GM12878 (cell line): ENCODE results near the gene CYTH2. TPM values are rescaled to one million over a fixed set of nuclear protein-coding genes. Genes with fewer than 3 reads are reported as not detected.
A peak's percentile ranks its signal among the peaks of the same experiment; 100 is the strongest.
"Not testable (repeated sequence)": the region's sequence is repeated elsewhere in the genome, so short reads cannot be mapped to it uniquely, and the experiment has no call there.

Source experiments
- ATAC-seq: fragments of 200-7000 bp; cut with Tn5 transposase; 3 replicates; pipeline ENCODE4 v1.9.1; 2020; ENCODE audit warnings: mild to moderate bottlenecking, moderate library complexity
- BruUV-seq: library from RNA; stranded (reverse); fragments of 400-500 nt; replicated peaks from 2 replicates; lab custom pipeline; 2021; lab: Mats Ljungman, UMichigan
- CTCF ChIA-PET: fragments of 300-600 bp; sonication (Branson Sonifier 250); formaldehyde crosslinking; extraction: SDS; loops from one replicate; lab custom pipeline; 2021; ENCODE audit warnings: inconsistent platforms; lab: Yijun Ruan, JAX
- POLR2A ChIA-PET: fragments of 350-600 bp; formaldehyde crosslinking; extraction: SDS; loops from one replicate; lab custom pipeline; 2021; ENCODE audit warnings: inconsistent platforms; lab: Charles Lee
- RAD21 ChIA-PET: fragments of 300-600 bp; sonication (Branson Sonifier 250); formaldehyde crosslinking; loops from one replicate; lab custom pipeline; 2023; ENCODE audit warnings: antibody characterized with exemption; ENCODE audit not compliant: unreplicated experiment; lab: Charles Lee
- SMC1A ChIA-PET: fragments of 300-600 bp; sonication (Branson Sonifier 250); formaldehyde crosslinking; loops from one replicate; lab custom pipeline; 2023; ENCODE audit not compliant: unreplicated experiment, uncharacterized antibody; lab: Charles Lee
- DNase-seq: peaks from one replicate; pipeline ENCODE4 v3.0.0-alpha.2; 2011; ENCODE audit warnings: low read depth, low spot score
- FAIRE-seq: peaks from 3 replicates; lab custom pipeline; 2011; peaks lifted over from hg19 to GRCh38; lab: Jason Lieb, UNC
- H2AFZ ChIP-seq: 2 replicates; pipeline ENCODE4 v1.6.0; 2011; ENCODE audit warnings: low read depth, low read length, control low read depth; ENCODE audit not compliant: control insufficient read depth
- H3K27ac ChIP-seq: 2 replicates; pipeline ENCODE4 v1.5.1; 2011; ENCODE audit warnings: control low read depth; ENCODE audit not compliant: control insufficient read depth, insufficient read depth
- H3K27me3 ChIP-seq, 2 experiments: replicated peaks in 1 of 2; 2 replicates each; pipeline versions ENCODE4 v1.6.0 to v1.6.1; 2011; ENCODE audit warnings: low read length in 1 of 2; ENCODE audit not compliant: control insufficient read depth in 2 of 2, insufficient read depth in 2 of 2
- H3K36me3 ChIP-seq, 2 experiments: 2 replicates each; pipeline ENCODE4 v1.5.1; 2011; ENCODE audit warnings: low read length in 1 of 2; ENCODE audit not compliant: control insufficient read depth in 2 of 2, insufficient read depth in 2 of 2
- H3K4me1 ChIP-seq: 2 replicates; pipeline ENCODE4 v1.6.1; 2011; ENCODE audit warnings: mild to moderate bottlenecking, low read length, moderate library complexity, mixed read lengths; ENCODE audit not compliant: control insufficient read depth, insufficient read depth
- H3K4me2 ChIP-seq: 2 replicates; pipeline ENCODE4 v1.6.0; 2011; ENCODE audit warnings: control low read depth; ENCODE audit not compliant: control insufficient read depth, insufficient read depth
- H3K4me3 ChIP-seq: fragments of 200-600 bp; sonication (generic); 2 replicates; pipeline ENCODE4 v1.5.1; 2016
- H3K79me2 ChIP-seq: 2 replicates; pipeline ENCODE4 v1.6.0; 2011; ENCODE audit warnings: low read length; ENCODE audit not compliant: control insufficient read depth, insufficient read depth
- H3K9ac ChIP-seq: 2 replicates; pipeline ENCODE4 v1.8.0; 2011; ENCODE audit warnings: low read length, control low read depth, mixed read lengths; ENCODE audit not compliant: control insufficient read depth, insufficient read depth
- H3K9me3 ChIP-seq: replicated peaks from 3 replicates; pipeline ENCODE4 v1.5.1; 2011; ENCODE audit warnings: mild to moderate bottlenecking, low read length; ENCODE audit not compliant: control insufficient read depth, insufficient read depth
- H4K20me1 ChIP-seq: 2 replicates; pipeline ENCODE4 v1.6.0; 2011; ENCODE audit not compliant: control insufficient read depth, insufficient read depth
- IKZF2 ChIP-seq, 2 experiments: fragments of 450-650 bp; IDR thresholded peaks; 2 replicates each; pipeline ENCODE4 v1.6.1; 2017; ENCODE audit warnings: mild to moderate bottlenecking in 2 of 2, moderate library complexity in 2 of 2
- ZNF24 ChIP-seq: fragments of 450-650 bp; IDR thresholded peaks from 2 replicates; pipeline ENCODE4 v1.6.1; 2017; ENCODE audit warnings: antibody characterized with exemption, mild to moderate bottlenecking
- WGBS: methylation state at CpG from one replicate; pipeline ENCODE4 v1.1.6; 2016; ENCODE audit warnings: low lambda C conversion rate; ENCODE audit not compliant: insufficient replicate concordance, insufficient coverage; ENCODE audit errors: missing lambda C conversion rate; 5-methylcytosine and 5-hydroxymethylcytosine counted together
- in situ Hi-C: fragments of 300-500 bp; cut with MboI; formaldehyde crosslinking; loops from 9 replicates; pipeline ENCODE4 v1.14.3; 2018; ENCODE audit warnings: mixed read lengths
- intact Hi-C: fragments of 100-400 bp; cut with micrococcal nuclease; formaldehyde crosslinking; loops from one replicate; pipeline ENCODE4 v1.14.2; 2022; ENCODE audit not compliant: unreplicated experiment
- polyA plus RNA-seq, 11 experiments: library from polyadenylated mRNA; depleted of rRNA in 4 of 11; unstranded in 6 of 11; stranded (reverse) in 5 of 11; fragments of >200 nt; fragmentation: Nextera tagmentation in 4 of 11; fragmentation: Illumina TruSeq in 1 of 11; extraction: Ambion mirVana in 4 of 11; extraction: Trizol in 1 of 11; gene quantifications; 1 replicate in 1 of 11; 2 replicates in 10 of 11; pipeline versions ENCODE4 v1.2.1 to v1.2.3, GENCODE V29; 2011 to 2016; ENCODE audit warnings: inconsistent platforms in 2 of 11, missing spikeins in 2 of 11, low read depth in 1 of 11
- total RNA-seq, 4 experiments: library from RNA; depleted of rRNA in 3 of 4; stranded (reverse); fragments of >200 nt in 3 of 4; fragmentation: Illumina TruSeq in 1 of 4; extraction: Trizol in 1 of 4; gene quantifications; 2 replicates each; pipeline versions ENCODE4 v1.2.1 to v1.2.3, GENCODE V29; 2013 to 2021

Gene CYTH2
- total and polyA plus RNA-seq, 10 of the 15 experiments (the other 5 are each of a cell fraction or from before 2014, with no cell fraction given): 1.3 to 31.9 (median 22.2) TPM

DNA sequence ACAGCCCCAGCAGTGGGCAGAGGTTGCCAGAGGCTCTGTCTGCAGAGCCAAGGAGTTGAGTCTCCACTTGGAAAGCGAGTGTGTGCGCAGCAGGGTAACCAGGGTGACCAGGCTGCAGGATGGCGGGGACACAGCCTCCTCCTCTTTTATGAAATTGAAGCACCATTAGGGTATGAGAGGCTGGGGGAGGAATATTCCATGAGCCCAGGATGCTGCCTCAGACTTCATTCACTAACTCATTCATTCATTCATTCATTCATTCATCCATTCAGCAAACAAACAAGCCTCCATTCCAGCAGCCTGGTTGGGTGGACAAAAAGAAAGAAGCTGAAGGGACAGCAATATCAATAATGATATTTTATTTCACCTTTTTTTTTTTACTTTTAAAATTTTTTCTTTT, 49.0 kb downstream of the CYTH2 start:
- TF ChIP-seq ZNF24 (peak; percentile 82), IKZF2 (IDR thresholded peaks at IDR 0.05) (no peak)
- H3K79me2 ChIP-seq: no peaks in the 10 kb centered on the region
- POLR2A ChIA-PET: no interaction called here
- H3K4me1 ChIP-seq: peaks cover 13% of the 10 kb centered on the region
- H3K9ac ChIP-seq: no peak overlapping the region
- RAD21 ChIA-PET: no interaction called here
- in situ Hi-C loops (no loop called here), intact Hi-C loops (no loop called here)
- H3K36me3 ChIP-seq: no peaks in the 10 kb centered on the region
- SMC1A ChIA-PET: interaction anchor here (0.6 kb wide), 1 partner anchor 40 kb away, joined by 3 read pairs; no protein-coding TSS in a partner anchor
- WGBS: 86% methylated on average over 3 of the region's 3 CpGs
- H3K9me3 ChIP-seq: no peaks in the 10 kb centered on the region
- H3K27ac ChIP-seq: no peak overlapping the region
- H4K20me1 ChIP-seq: no peaks in the 10 kb centered on the region
- no peaks in the 10 kb centered on the region for H3K27me3 ChIP-seq
- BruUV-seq: no TSS peak
- DNase-seq (no peak), ATAC-seq (no peak), FAIRE-seq (no peak)
- CTCF ChIA-PET: interaction anchor here (1.1 to 3.2 kb wide), 2 partner anchors 28 to 66 kb away, joined by 3 to 8 read pairs; no protein-coding TSS in a partner anchor
- no peak overlapping the region for H3K4me3 ChIP-seq
- no peak overlapping the region for H2AFZ ChIP-seq
- no peak overlapping the region for H3K4me2 ChIP-seq

GRCh38 chr19:48519426-48519825, 50.3 kb downstream of the CYTH2 start:
- H3K36me3 ChIP-seq, H3K9ac ChIP-seq, H2AFZ ChIP-seq, H3K79me2 ChIP-seq, H3K27me3 ChIP-seq, BruUV-seq, ATAC-seq, in situ Hi-C loops, H4K20me1 ChIP-seq, H3K27ac ChIP-seq, DNase-seq, intact Hi-C loops, H3K4me1 ChIP-seq, FAIRE-seq, H3K4me3 ChIP-seq, RAD21 ChIA-PET, H3K4me2 ChIP-seq, H3K9me3 ChIP-seq: not testable (repeated sequence)
- ChIA-PET CTCF (interaction anchor here (0.6 to 3.2 kb wide), 4 partner anchors 30 to 390 kb away, joined by 3 to 8 read pairs (median 4); no protein-coding TSS in a partner anchor), POLR2A (interaction anchor here (0.6 kb wide), 1 partner anchor 9 kb away, joined by 4 read pairs; no protein-coding TSS in a partner anchor), SMC1A (interaction anchor here (1.0 kb wide), 1 partner anchor 11 kb away, joined by 5 read pairs; no protein-coding TSS in a partner anchor)
- WGBS: 55% methylated on average over 4 of the region's 4 CpGs
